ENCODE results near the gene ELF1.
"Not testable (repeated sequence)": the region's sequence is repeated elsewhere in the genome, so short reads cannot be mapped to it uniquely, and the experiment has no call there.

Gene ELF1

DNA sequence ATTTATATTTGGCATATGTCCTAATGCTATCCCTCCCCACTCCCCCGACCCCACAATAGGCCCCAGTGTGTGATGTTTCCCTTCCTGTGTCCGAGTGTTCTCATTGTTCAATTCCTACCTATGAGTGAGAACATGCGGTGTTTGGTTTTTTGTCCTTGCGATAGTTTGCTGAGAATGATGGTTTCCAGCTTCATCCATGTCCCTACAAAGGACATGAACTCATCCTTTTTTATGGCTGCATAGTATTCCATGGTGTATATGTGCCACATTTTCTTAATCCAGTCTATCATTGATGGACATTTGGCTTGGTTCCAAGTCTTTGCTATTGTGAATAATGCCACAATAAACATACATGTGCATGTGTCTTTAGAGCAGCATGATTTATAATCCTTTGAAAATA lies 23.3 kb upstream of the ELF1 start:
- H3K4me3 ChIP-seq (ENCODE audit: low read depth, low read length): not testable (repeated sequence)

DNA sequence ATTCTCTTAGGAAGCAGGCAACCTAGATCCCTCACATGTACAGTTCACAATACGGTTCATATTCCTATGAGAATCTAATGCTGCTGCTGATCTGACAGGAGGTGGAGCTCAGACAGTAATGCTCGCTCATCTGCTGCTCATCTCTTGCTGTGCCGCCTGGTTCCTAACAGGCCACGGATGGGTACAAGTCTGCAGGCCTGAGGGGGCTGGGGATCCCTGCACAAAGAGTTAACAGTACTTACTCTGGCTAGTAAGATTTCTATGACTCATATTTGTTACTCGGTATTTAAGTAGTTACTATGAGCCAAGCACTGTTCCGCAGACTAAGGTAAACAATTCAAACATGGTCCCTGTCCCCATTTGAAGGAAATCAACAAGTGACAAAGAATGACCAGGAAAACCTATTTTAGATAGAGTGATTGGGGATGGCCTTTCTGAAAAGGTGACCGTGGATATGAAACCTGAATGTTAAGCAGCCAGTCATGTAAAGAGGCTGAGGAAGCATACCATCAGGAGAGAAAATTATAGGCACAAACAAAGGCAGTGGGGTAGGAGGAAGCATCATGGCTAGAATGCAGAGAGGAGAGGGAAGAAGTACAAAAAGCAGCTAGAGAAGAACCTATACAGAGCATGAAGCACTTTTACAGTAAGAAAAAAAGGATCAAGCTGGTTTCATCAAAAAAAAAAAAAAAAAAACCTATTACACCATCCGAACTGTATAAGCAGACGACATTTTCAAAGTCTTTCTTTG lies 21.6 kb upstream of the ELF1 start:
- no peak overlapping the region for H3K4me3 ChIP-seq (ENCODE audit: low read depth, low read length)

DNA sequence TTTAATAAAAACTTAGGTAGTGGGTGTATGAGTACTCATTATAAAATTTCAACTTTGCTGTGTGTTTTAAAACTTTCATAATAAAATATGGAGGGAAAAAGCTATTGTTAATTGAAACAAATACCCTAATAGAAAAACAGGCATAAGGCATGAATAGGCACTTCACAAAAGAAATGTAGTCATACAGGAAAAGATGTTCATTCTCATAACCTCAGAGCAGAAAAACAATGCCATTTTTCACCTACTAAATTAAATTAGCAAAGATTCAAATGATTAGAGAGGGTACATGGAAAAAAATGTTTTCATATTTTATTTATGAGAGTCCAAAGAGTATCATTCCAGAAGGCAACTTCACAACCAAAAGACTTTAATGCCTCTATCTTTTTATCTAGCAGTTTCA lies 20.6 kb upstream of the ELF1 start:
- H3K4me3 ChIP-seq (ENCODE audit: low read depth, low read length): no peak overlapping the region

DNA sequence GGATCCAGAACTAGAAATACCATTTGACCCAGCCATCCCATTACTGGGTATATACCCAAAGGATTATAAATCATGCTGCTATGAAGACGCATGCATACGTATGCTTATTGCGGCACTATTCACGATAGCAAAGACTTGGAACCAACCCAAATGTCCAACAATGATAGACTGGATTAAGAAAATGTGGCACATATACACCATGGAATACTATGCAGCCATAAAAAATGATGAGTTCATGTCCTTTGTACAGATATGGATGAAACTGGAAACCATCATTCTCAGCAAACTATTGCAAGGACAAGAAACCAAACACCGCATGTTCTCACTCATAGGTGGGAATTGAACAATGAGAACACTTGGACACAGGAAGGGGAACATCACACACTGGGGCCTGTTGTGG lies 17.4 kb upstream of the ELF1 start:
- H3K4me3 ChIP-seq (ENCODE audit: low read depth, low read length): not testable (repeated sequence)

DNA sequence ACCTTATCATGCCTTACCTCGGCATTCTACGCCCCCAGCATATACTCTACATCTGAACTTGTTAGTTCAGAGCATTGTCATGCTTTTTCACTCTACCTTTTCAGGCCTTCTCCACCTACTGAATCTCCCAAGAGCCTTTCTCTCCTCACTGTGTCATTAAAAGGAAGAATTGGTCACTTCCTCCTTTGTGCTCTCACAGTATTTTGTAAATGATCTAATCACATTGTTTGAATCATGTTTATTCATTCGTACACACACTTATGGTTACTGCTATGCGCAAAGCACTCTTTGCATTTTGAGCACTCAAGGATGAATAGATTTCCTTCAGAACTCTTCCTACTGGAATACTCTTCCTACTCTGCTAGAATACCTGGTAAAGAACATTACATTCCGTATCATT lies 15.8 kb upstream of the ELF1 start:
- no peak overlapping the region for H3K4me3 ChIP-seq (ENCODE audit: low read depth, low read length)

DNA sequence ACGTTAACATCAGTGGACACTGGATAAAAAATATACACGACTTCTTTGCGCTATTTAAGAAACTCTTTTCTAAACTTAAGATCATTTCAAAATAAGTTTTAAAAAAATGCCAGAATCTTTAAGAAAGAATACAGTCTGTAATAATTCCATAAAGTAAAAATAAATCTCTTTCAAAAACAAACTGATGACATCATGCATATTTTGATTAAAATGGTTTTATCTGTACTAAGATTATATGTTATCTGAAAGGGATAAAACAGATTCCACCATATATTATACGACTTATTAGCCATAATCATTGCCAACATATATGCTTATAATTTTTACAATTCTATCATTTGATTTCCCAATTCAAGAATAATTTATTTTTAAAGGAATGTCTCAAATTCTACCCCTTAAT lies 15.3 kb upstream of the ELF1 start:
- no peak overlapping the region for H3K4me3 ChIP-seq (ENCODE audit: low read depth, low read length)

DNA sequence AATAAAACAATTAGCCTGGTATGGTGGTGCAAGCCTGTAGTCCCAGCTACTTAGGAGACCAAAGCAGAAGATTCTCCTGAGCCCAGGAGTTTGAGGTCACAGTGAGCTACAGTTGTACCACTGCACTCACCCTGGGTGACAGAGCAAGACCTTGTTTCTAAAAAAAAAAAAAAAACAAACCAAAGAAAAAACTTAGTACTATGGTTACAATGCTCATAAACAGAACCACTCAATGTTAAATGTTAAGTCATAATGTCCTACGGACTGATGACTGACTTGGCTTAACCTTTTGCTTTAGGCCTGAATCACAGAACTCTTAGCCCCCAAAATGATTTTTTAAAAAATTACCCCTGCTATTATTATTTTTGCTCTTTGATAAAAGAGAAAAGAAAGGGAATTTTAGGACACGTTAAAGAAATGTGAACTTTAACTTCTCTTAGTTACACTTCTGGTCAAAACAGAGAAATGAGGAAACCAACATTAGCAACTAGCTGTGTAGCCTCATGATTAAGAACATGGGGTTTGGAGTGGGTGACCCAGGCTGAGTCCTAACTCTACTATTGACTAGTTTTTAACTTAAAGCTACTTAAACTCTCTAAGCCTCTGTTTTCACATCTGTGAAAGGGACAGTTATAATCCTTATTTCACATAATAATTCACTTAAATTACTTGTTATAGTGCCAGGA lies 13.7 kb upstream of the ELF1 start:
- no peak overlapping the region for H3K4me3 ChIP-seq (ENCODE audit: low read depth, low read length)

DNA sequence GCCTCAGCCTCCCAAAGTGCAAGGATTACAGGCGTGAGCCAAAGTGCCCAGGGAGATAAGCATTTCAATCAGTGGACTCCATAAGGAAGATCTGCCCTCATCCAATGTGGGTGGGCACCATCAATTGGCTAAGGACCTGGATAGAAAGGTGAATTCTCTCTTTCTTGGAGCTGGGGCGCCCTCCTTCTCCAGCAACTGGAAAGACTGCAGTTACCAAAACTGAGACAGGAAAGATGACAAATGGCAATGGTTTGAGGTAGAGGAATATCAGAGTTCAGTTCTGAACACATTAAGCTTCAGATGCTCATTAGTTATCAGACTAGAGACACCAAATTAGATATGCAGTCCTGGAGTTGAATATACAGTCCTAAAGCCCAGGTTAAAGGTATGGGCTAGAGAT lies 10.5 kb upstream of the ELF1 start:
- H3K4me3 ChIP-seq (ENCODE audit: low read depth, low read length): no peak overlapping the region

DNA sequence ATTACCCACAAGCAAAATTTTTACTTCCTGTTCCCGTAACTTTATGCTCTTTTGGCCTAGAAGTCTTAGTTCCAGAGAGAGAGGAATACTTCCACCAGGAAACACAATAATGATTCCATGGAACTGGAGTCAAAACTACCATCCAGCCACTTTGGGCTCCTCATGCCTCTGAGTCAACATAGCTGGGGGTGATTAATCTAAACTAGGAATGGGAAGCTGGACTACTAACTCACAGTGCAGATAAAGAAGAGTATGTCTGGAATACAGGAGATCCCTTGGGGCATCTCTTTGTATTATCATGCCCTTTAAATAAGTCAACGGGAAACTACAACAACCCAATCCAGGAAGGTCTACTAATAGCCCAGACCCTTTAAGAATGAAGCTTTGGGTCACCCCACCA lies 8.9 kb upstream of the ELF1 start:
- H3K4me3 ChIP-seq (ENCODE audit: low read depth, low read length): no peak overlapping the region

DNA sequence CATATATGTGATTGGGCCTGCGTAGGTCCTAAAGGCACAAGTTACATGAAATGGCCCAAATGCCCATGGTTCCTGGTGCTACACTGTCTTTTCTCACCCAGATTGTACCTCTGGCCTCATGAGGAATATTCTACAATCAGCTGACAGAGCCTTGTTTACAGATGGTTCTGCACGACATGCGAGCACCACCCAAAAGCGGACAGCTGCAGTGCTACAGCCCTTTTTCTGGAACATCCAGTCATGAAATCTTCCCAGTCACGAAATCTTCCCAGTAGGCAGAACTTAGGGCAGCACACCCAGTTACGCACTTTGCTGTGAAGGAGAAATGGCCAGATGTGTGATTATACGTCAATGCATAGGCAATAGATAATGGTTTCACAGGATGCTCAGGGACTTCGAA lies 7.7 kb upstream of the ELF1 start:
- no peak overlapping the region for H3K4me3 ChIP-seq (ENCODE audit: low read depth, low read length)

DNA sequence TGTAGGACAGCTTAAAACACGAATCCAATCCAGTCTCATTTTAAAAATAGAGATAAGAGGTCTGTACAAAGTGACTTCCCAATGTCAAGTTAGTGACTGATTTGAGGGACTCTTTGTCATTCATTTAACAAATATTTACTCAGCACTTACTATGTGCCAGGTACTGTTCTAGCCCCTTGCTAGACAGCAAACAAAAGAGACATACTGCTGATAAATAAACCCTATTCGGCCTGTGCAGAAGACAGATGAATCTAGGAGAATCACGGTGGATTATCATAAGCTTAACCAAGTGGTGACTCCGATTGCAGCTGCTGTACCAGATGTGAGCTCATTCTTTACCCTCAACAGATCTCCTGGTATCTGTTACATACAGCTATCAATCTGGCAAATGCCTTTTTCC lies 6.4 kb upstream of the ELF1 start:
- no peak overlapping the region for H3K4me3 ChIP-seq (ENCODE audit: low read depth, low read length)

DNA sequence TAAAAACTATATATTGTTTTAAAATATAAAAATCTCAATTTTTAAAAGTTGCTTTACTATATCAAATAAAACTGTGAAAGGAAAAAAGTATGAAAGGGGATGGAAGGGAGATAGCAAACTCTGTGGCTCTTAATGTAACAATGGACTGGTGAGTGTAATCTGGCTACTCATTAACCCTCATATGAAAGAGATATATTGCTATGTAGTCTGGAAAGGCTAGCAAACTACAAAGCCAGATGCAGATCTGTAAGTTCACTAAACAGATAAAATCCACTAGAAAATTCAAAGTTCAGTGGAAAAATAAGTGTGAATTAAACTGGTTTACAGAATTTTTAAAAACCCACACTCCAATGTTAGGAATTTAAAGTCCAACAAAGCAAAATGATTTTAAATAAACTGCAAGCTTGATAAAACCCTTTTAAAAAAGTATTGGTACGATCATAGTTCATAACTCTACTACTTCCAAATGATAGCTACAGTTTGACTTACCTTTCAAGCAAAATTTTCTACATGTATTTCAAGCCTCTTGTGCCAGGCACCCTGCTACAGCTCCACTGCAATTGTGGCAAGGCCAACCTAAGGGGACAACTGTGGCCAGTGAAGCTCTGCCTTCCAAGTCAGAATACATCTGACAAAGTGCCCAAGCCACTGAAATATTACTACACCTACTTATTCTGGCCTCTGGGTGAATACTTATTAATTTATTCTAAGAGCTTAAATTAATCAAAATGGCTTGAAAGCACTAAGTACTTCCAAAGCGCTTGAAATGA lies 647 bp upstream of the ELF1 start:
- H3K4me3 ChIP-seq (ENCODE audit: low read depth, low read length): no peak overlapping the region

DNA sequence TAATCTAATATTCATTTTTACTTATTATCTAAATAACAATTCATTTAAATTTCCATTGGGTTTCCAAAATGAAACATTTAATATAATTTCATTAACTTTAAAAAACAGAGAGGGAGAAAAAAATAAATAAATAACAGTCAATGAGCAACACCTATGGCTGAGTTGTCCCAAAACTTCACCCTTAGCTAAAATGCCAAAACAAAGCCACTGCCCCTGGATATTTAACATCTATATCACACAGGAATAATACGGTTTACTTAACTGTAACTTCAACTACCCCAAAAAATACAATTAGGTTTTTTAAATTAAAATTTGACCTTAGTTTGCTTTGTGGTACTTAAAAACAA lies 541 bp downstream of the ELF1 start:
- H3K4me3 ChIP-seq (ENCODE audit: low read depth, low read length): no peak overlapping the region

DNA sequence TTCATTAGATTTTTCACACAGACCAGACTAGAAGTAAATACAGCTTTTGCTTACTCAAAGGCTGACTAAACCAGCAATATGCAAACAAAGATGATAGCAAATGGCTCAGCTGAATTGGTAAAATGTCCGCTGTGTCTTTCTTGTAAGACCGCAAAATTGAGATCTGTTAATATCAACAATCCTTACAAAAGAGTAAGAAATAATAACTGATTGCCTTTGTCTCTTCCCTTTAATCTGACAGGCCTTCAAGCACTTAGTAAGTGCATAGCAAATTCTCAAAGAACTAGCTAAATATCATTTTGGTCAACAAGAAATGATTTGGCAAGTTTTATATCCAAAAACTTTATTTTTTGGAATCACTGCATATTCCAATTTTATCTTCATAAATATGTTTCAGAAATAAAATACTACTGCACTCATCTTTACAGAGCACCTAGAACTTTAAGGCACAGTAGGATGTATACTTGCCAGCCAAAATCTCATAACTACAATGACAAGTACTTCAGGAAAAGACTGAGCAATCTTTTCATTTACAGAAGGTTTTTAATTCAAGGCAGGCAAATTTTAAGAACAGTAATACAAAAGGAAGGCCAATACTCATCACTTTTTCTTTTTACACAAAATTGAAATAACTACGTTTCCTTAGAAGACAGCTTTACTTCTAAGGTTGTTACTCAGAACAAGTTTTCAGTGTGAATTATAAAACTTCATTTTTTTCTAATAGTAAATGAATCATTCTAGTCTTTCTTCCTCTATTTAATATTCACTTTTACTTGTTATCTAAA lies 1.1 kb downstream of the ELF1 start:
- no peak overlapping the region for H3K4me3 ChIP-seq (ENCODE audit: low read depth, low read length)

DNA sequence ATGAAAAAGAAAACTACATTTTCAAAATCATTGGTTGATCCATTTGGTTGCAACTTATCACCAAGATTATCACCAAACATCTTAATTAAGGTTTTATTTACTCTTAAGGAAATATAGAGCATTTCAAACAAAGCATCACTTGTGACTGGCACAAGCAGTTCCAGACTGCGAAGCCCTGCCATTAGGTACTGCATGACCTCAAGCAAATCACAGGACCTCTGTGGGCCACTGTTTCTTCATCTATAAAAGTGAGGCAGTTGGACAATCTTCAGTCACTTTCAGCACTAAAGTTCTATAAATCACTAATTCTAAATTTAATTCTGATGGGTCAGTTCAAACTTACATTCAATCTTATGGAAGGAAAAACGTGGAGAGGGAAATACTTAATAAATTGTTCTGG lies 2.0 kb downstream of the ELF1 start:
- H3K4me3 ChIP-seq (ENCODE audit: low read depth, low read length): no peak overlapping the region

DNA sequence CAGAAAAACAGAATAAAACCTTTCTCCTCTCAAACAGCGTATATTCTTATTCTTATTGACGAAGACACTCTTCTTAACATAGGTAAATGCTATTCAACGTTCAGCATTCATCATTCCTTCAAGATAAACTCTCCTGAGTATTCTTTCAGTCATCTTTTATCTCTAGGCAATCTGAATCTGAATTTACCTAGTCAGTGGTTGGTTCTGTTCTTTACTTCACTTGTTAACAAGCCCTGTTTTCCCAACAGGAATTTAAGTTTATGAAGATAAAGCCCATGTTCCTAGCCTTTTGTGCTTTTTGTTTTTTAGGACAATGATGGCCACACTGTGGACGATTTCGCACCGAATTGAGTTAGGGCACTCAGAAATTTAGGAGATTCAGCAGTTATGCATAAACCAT lies 3.2 kb downstream of the ELF1 start:
- no peak overlapping the region for H3K4me3 ChIP-seq (ENCODE audit: low read depth, low read length)

DNA sequence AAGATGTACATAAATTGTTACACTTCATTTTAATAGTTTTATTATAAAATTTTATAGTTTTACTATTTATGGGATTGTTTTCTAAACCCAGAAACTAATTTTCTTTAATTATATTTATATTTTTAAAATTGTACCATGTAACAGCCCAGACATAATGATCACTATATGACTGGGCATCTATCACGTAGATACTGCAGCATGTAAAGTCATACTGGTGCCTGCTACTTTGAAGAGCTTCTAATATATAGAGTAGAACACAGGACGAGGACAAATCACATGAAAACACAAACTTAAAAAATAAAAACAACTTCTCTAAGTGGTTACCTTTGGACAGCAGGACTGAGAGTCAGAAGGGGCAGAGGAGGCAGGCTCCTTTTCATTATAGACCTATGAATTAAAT lies 5.3 kb downstream of the ELF1 start:
- no peak overlapping the region for H3K4me3 ChIP-seq (ENCODE audit: low read depth, low read length)

DNA sequence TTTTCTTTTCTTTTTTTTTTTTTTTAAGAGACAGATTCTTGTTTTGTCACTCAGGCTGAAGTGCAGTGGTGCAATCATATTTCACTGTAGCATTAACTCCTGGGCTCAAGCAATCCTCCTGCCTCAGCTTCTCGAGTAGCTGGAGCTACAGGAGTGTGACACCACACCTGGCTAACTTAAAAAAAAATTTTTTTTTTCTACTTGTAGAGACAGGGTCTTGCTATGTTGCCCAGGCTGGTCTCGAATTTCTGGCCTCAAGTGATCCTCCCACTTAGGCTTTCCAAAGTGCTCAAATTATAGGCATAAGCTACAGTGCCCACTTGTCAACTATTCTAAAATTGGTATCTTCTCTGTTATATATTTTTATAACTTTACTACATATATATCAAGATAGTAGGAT lies 6.6 kb downstream of the ELF1 start:
- no peak overlapping the region for H3K4me3 ChIP-seq (ENCODE audit: low read depth, low read length)

DNA sequence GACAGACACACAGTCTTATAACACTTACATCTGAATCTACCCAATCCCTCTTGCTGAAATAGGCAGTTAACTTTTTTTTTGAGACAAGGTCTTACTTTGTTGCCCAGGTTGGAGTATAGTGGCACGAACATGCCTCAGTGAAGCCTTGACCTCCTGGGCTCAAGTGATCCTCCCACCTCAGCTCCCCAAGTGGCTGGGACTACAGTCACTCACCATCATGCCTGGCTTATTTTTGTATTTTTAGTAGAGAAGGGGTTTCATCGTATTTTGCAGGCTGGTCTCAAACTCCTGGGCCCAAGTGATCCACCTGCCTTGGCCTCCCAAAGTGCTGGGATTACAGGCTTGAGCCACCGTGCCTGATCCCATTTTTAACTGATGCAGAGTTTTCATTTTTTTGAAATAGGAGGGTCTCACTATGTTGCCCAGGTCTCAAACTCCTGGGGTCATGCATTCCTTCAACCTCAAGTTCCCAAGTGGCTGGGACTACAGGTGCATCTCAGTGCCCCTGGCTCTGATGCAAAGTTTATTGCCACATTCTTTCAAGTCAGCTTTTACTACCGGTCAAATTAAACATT lies 7.6 kb downstream of the ELF1 start:
- H3K4me3 ChIP-seq (ENCODE audit: low read depth, low read length): no peak overlapping the region

DNA sequence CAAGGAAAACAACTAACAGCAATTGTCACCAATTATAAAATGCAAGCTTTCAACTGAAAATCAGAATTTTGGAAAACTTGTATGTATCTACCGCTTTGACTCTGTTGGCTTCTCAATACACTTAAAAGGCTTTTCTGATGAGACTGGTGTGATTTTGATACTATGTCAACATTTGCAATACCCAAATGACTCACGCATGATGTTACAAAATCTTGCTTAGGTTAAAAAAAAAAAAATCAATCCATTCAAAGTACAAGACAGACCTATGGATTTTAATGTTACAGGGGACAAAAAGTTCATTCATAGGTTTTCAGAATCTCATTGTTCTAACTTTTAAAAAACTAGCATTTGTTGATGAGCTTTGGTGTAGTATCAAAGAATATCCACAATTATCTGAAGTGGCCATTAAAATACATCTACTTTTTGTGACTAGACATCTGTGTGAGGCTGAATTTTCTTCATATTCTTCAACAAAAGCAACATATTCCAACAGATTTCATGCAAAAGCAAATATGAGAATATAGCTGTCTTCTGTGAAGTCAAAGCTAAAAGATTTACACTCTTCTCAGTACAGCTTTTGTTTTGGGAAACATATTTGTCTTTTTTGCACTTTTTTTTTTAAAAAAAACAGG lies 10.7 kb downstream of the ELF1 start:
- no peak overlapping the region for H3K4me3 ChIP-seq (ENCODE audit: low read depth, low read length)

DNA sequence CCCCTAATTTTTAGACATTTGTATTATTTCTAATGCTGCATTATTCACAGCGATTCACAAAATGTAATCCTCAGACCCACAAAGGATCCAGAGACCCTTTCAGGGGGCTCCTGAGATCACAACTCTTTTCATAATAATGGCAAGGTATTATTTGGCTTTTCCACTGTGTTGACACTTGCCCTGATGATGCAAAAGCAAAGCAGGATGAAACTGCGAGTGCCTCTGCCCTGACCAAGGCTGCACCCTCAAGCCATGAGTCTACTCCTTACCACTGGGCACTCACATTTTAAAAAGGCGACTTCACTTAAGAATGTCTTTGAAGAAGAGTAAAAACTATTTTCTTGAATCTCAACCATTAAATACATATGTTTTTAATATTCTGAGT lies 11.4 kb downstream of the ELF1 start:
- no peak overlapping the region for H3K4me3 ChIP-seq (ENCODE audit: low read depth, low read length)

Measured in iPS-11a (cell line).